ENCODE measurements around the gene LRRC45. TPM values are rescaled to one million over a fixed set of nuclear protein-coding genes. Genes with fewer than 3 reads are reported as not detected.

Gene LRRC45
- total RNA-seq, 1 donor = 22.0 TPM

GRCh38 chr17:81994593-81995462 lies 28.3 kb upstream of the LRRC45 start:
- no peak overlapping the region for H3K4me3 ChIP-seq (ENCODE audit: low read depth, low read length)
- TF ChIP-seq CTCF (IDR thresholded peaks at IDR 0.05; ENCODE audit: insufficient read depth, low read length) = no peak
- no peak for DNase-seq (ENCODE audit: low read depth)

GRCh38 chr17:81995463-81996231 lies 27.5 kb upstream of the LRRC45 start:
- no peak overlapping the region for H3K4me3 ChIP-seq (ENCODE audit: low read depth, low read length)
- no peak for TF ChIP-seq CTCF (IDR thresholded peaks at IDR 0.05; ENCODE audit: insufficient read depth, low read length)
- no peak for DNase-seq (ENCODE audit: low read depth)

GRCh38 chr17:81996232-81996756 lies 26.8 kb upstream of the LRRC45 start:
- DNase-seq (ENCODE audit: low read depth) = no peak
- H3K4me3 ChIP-seq (ENCODE audit: low read depth, low read length) = no peak overlapping the region
- TF ChIP-seq CTCF (IDR thresholded peaks at IDR 0.05; ENCODE audit: insufficient read depth, low read length) = no peak

GRCh38 chr17:81996757-81997441 lies 26.2 kb upstream of the LRRC45 start:
- DNase-seq (ENCODE audit: low read depth) = no peak

GRCh38 chr17:81998212-81998611 lies 24.9 kb upstream of the LRRC45 start:
- DNase-seq (ENCODE audit: low read depth) = no peak
- no peak for TF ChIP-seq CTCF (IDR thresholded peaks at IDR 0.05; ENCODE audit: insufficient read depth, low read length)
- H3K4me3 ChIP-seq (ENCODE audit: low read depth, low read length) = no peak overlapping the region

More at GRCh38 chr17:81996757-81997441, 26.2 kb upstream of the LRRC45 start:
- H3K4me3 ChIP-seq (ENCODE audit: low read depth, low read length) = no peak overlapping the region
- no peak for TF ChIP-seq CTCF (IDR thresholded peaks at IDR 0.05; ENCODE audit: insufficient read depth, low read length)

GRCh38 chr17:81998691-81999438 lies 24.2 kb upstream of the LRRC45 start:
- DNase-seq (ENCODE audit: low read depth) = no peak
- no peak for TF ChIP-seq CTCF (IDR thresholded peaks at IDR 0.05; ENCODE audit: insufficient read depth, low read length)
- H3K4me3 ChIP-seq (ENCODE audit: low read depth, low read length) = no peak overlapping the region

All from fibroblast of the aortic adventitia (primary cell).